ENCODE data around the gene WDR77.

GRCh38 chr1:111424281-111424680 is 24.8 kb downstream of the WDR77 start:
- no peak for TF ChIP-seq CTCF (IDR thresholded peaks at IDR 0.05 in 2 of 3, conservative IDR thresholded peaks at IDR 0.05 in 1 of 3; ENCODE audit: borderline replicate concordance in 1 of 3, insufficient read depth in 1 of 3, low read depth in 2 of 3, low read length in 2 of 3)
- TF ChIP-seq POLR2A (IDR thresholded peaks at IDR 0.05; ENCODE audit: borderline replicate concordance, extremely low read depth, insufficient read depth, insufficient read length): no peak
- no peak for TF ChIP-seq EZH2 (IDR thresholded peaks at IDR 0.05)
- TF ChIP-seq EZH2phosphoT487 (IDR thresholded peaks at IDR 0.05; ENCODE audit: borderline replicate concordance): no peak
- no peak for TF ChIP-seq POLR2AphosphoS5 (IDR thresholded peaks at IDR 0.05; ENCODE audit: low read depth, low read length)
- no peak for TF ChIP-seq ZBTB33 (IDR thresholded peaks at IDR 0.05; ENCODE audit: extremely low read depth, insufficient replicate concordance, low read length)
- no peak for TF ChIP-seq RAD21 (IDR thresholded peaks at IDR 0.05; ENCODE audit: low read depth)
- no peak for TF ChIP-seq TCF7L2 (IDR thresholded peaks at IDR 0.05; ENCODE audit: borderline replicate concordance, extremely low read depth, insufficient read depth, insufficient read length)
- TF ChIP-seq FOSL1 (IDR thresholded peaks at IDR 0.05; ENCODE audit: low read depth): no peak
- no peak for TF ChIP-seq ZFX (IDR thresholded peaks at IDR 0.05)
- no peak for TF ChIP-seq SRF (IDR thresholded peaks at IDR 0.05; ENCODE audit: low read depth)
- no peak for TF ChIP-seq REST (IDR thresholded peaks at IDR 0.05; ENCODE audit: low read depth)
- TF ChIP-seq SP1 (IDR thresholded peaks at IDR 0.05; ENCODE audit: low read depth): no peak
